HUES48 (cell line): Measurements from ENCODE around the gene SEPTIN12.
"Not testable (repeated sequence)": the region's sequence is repeated elsewhere in the genome, so short reads cannot be mapped to it uniquely, and the experiment has no call there.

Experiments
- H3K27ac ChIP-seq: one replicate; pipeline ENCODE4 v1.7.0; 2013; ENCODE audit warnings: low read depth, low read length, inconsistent platforms
- H3K27me3 ChIP-seq: 2 replicates; pipeline ENCODE4 v1.6.1; 2013; ENCODE audit warnings: mild to moderate bottlenecking, low read length; ENCODE audit not compliant: control insufficient read depth, insufficient read depth
- H3K36me3 ChIP-seq: 2 replicates; pipeline ENCODE4 v1.6.1; 2013; ENCODE audit warnings: low read length; ENCODE audit not compliant: control insufficient read depth, insufficient read depth
- H3K4me1 ChIP-seq: 2 replicates; pipeline ENCODE4 v1.6.1; 2013; ENCODE audit warnings: mild to moderate bottlenecking, low read length; ENCODE audit not compliant: control insufficient read depth, insufficient read depth
- H3K4me3 ChIP-seq: 2 replicates; pipeline ENCODE4 v1.5.1; 2013; ENCODE audit warnings: mild to moderate bottlenecking, low read depth, low read length
- H3K9ac ChIP-seq: 2 replicates; pipeline ENCODE4 v1.6.1; 2013; ENCODE audit warnings: mild to moderate bottlenecking, low read depth, low read length, moderate library complexity
- H3K9me3 ChIP-seq: 2 replicates; pipeline ENCODE4 v1.6.1; 2013; ENCODE audit warnings: low read length; ENCODE audit not compliant: control insufficient read depth, insufficient read depth

The SEPTIN12 gene

DNA sequence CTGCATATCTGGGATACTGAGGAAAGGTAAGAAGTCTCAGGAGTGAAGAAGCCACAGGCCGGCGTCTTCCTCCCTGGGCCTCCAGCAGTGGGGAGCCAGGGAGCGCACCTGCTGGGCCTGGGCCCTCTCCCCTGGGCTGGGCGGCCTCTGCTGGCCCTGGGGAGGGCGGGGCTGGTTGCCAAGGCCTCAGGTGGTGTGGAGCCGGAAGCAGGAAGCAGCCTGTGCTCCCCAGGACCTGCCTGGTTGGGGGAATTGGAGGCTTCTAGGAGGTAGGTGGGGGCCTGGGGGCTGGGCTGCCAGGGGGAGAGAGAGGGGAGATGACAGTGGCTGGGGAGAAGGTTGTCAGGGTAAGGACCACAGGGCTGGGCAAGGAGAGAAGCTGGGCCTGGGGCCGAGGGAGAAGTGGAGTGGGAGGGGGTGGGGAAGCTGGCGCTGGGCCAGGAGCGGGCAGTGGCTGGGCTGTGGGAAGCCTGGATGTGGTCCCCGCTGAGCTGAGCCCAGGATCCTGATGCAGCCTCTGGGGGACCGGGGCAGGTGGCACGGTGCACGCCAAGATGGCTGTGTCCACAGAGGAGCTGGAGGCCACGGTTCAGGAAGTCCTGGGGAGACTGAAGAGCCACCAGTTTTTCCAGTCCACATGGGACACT, 7.2 kb upstream of the SEPTIN12 start, which contains the start of gene SMIM22:
SMIM22 (plus strand) TSS at position 189 of the 647 bp plus-strand sequence; CDS start at position 555, 366 bp downstream.
- H3K27ac ChIP-seq, result no peak within 1 kb of the TSS

DNA sequence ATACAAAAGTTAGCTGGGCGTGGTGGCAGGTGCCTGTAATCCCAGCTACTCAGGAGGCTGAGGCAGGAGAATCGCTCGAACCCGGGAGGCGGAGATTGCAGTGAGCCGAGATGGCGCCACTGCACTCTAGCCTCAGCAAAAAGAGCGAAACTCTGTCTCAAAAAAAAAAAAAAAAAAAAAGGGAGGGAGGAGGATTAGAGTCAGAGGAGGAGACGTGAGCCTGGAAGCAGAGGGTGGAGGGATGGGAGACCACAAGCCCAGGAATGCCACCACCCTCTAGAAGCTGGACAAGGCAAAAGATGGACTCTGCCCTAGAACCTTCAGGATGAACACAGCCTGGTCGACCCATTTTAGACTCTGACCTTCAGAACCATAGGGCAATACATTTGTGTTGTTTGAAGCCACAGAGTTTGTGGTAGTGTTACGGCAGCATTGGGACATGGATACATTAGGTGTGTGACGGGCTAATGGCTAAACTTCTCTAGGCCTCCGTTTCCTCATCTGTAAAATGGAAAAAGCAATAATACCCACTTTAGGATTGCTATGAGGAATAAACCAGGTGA, 4.9 kb upstream of the SEPTIN12 start:
- Histone ChIP-seq H3K4me1 (peaks cover 6% of the 10 kb centered on the region), H3K27me3 (no peaks in the 10 kb centered on the region), H3K9me3 (no peaks in the 10 kb centered on the region), H3K27ac (no peak overlapping the region), H3K9ac (no peak overlapping the region), H3K4me3 (no peak overlapping the region), H3K36me3 (peaks cover 4% of the 10 kb centered on the region; the same call in 1 of the 2 replicates)

More for the DNA sequence above, 7.2 kb upstream of the SEPTIN12 start, which contains the start of gene SMIM22:
- Histone ChIP-seq H3K27me3 (no peaks in the 10 kb centered on the region), H3K36me3 (peaks cover 22% of the 10 kb centered on the region), H3K4me1 (no peaks in the 10 kb centered on the region), H3K9me3 (no peaks in the 10 kb centered on the region), H3K4me3 (no peak within 1 kb of the TSS), H3K9ac (no peak within 1 kb of the TSS)

DNA sequence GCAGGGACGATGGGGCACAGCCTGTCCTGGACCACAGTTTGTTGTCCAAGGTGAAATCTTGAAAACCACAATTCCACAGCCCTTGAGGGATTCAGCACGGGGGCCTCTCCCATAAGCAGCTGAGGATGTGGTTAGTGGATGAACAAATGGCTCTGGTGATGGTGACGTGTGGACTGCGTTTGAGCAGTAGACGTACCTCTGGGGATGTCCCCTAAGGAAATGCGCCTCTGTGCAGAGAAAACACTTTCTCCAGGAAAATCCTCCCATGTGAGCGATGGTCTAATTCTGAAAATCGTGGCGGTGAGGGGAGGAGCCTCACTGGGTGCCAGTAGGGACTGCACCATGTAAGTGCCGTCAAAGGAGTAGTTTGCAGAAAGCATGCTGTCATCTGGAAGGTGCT, 2.7 kb upstream of the SEPTIN12 start:
- Histone ChIP-seq H3K4me1 (peaks cover 10% of the 10 kb centered on the region), H3K9ac (no peak overlapping the region), H3K9me3 (no peaks in the 10 kb centered on the region), H3K36me3 (no peaks in the 10 kb centered on the region), H3K27ac (no peak overlapping the region), H3K4me3 (no peak overlapping the region), H3K27me3 (no peaks in the 10 kb centered on the region)

DNA sequence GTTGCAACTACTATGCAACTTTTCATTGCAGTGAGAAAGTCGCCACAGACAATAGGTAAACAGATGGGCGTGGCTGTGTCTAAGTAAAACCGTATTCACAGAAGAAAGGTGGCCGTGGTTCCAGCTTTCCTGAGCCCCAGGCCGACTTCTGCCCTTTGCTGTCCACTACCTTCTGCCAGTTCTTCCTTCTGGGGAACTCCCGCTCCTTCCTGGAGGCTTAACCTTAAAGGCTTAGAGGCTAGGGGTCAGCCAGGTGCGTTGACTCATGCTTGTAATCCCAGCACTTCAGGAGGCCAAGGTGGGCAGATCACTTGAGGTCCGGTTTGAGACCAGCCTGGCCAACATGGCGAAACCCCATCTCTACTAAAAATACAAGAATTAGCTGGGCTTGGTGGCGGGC, 2.1 kb upstream of the SEPTIN12 start:
- Histone ChIP-seq H3K4me1 (peaks cover 10% of the 10 kb centered on the region), H3K27me3 (no peaks in the 10 kb centered on the region), H3K36me3 (no peaks in the 10 kb centered on the region), H3K4me3 (no peak overlapping the region), H3K9me3 (no peaks in the 10 kb centered on the region), H3K27ac (no peak overlapping the region), H3K9ac (no peak overlapping the region)

DNA sequence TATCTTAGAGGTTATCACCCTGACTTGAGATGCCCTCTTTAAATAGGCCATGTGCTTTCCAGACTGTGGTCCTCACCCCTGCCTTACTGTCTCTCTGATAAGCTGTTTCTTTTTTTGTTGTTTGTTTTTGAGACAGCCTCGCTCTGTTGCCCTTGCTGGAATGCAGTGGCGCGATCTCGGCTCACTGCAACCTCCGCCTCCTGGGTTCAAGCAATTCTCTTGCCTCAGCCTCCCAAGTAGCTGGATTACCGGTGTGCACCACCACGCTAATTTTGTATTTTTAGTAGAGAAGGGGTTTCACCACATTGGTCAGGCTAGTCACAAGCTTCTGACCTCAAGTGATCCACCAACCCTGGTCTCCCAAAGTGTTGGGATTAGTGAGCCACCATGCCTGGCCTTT, 765 bp upstream of the SEPTIN12 start:
- Histone ChIP-seq H3K9ac (no peak overlapping the region), H3K4me1 (peaks cover 10% of the 10 kb centered on the region), H3K27me3 (no peaks in the 10 kb centered on the region), H3K36me3 (no peaks in the 10 kb centered on the region), H3K4me3 (no peak overlapping the region), H3K27ac (no peak overlapping the region), H3K9me3 (no peaks in the 10 kb centered on the region)

DNA sequence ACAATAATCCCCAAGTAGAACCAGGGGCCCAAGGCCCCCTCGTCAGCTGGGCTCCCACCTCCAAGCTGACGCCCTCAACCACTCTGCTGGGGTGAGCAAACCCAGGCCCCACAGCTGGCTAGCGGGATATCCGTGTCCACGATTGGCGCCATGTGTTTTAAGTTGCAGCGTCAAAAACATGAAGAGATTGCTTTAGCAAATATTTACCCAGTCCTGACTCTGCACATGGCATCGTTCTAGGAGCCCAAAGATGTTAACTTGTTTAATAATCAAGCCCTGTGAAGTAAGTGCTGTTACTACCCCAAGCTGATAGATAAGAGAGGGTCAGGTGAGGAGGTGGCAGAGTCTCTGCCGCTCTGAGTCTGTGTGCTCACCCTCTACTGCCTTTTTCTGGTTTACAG, 344 bp upstream of the SEPTIN12 start:
- H3K9ac ChIP-seq, result no peak overlapping the region
- H3K4me1 ChIP-seq, result peaks cover 10% of the 10 kb centered on the region
- H3K27ac ChIP-seq, result no peak overlapping the region
- no peak overlapping the region for H3K4me3 ChIP-seq
- H3K27me3 ChIP-seq, result no peaks in the 10 kb centered on the region
- no peaks in the 10 kb centered on the region for H3K36me3 ChIP-seq
- no peaks in the 10 kb centered on the region for H3K9me3 ChIP-seq

DNA sequence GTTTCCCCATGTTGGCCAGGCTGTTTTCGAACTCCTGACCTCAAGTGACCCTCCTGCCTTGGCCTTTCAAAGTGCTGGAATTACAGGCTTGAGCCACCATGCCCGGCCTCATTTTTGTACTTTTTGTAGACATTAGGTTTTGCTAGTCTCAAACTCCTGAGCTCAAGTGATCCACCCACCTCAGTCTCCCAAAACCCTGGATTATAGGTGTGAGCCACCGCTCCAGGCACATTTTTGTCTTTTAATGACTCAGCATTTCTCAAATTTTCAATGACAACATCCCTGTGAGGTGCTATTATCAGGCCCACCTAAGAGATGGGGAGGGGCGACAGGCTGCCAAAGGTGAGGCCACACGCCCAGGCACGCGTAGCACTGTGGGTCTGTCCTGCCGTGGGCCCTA, 1.1 kb downstream of the SEPTIN12 start:
- H3K4me1 ChIP-seq, result peaks cover 10% of the 10 kb centered on the region
- no peaks in the 10 kb centered on the region for H3K9me3 ChIP-seq
- H3K27ac ChIP-seq, result no peak overlapping the region

DNA sequence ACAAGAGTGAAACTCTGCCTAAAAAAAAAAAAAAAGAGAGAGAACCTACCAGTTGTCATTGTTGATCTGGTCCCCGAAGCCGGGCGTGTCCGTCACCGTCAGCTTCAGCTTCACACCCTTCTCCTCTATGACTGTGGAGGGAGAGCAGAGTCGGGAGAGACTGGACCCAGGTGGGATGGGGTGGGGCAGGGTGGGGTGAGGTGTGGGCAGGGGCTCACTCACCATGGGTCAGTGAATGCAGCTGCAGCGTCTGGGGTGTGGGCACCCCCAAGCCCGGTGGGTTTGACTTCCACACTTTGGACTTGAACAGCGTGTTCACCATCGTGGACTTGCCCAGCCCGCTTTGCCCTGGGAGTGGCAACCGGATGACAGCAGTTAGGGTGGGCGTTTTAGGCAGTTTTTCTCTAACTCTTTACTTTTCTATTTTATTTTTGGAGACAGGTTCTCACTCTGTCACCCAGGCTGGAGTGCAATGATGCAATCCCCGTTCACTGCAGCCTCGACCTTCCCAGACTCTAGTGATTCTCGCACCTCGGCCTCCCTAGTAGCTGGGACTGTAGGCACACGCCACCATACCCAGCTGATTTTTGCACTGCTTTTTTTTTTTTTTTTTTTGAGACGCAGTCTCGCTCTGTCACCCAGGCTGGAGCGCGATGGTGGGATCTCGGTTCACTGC, 2.2 kb downstream of the SEPTIN12 start:
- H3K27ac ChIP-seq, result no peak overlapping the region
- H3K4me1 ChIP-seq, result peaks cover 10% of the 10 kb centered on the region
- no peaks in the 10 kb centered on the region for H3K27me3 ChIP-seq
- no peak overlapping the region for H3K9ac ChIP-seq
- H3K9me3 ChIP-seq, result no peaks in the 10 kb centered on the region
- H3K4me3 ChIP-seq, result no peak overlapping the region
- no peaks in the 10 kb centered on the region for H3K36me3 ChIP-seq

More for the DNA sequence above, 1.1 kb downstream of the SEPTIN12 start:
- H3K4me3 ChIP-seq, result no peak overlapping the region
- H3K9ac ChIP-seq, result no peak overlapping the region
- H3K36me3 ChIP-seq, result no peaks in the 10 kb centered on the region
- H3K27me3 ChIP-seq, result no peaks in the 10 kb centered on the region

DNA sequence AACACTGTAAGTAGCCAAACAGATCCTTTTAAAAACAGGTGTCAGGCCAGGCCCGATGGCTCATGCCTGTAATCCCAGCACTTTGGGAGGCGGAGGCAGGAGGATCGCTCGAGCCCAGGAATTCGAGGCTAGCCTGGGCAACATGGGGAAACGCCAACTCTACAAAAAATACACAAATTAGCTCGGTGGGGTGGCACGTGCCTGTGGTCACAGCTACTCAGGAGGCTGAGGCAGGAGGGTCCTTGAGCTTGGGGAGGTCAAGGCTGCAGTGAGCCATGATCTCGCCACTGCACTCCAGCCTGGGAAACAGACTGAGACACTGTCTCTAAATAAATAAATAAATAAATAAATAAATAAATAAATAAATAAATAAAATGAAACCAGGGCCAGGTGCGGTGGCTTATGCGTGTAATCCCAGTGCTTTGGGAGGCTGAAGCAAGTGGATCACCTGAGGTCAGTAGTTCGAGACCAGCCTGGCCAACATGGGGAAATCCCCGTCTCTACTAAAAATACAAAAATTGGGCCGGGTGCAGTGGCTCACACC, 3.6 kb downstream of the SEPTIN12 start:
- H3K9ac ChIP-seq, H3K27ac ChIP-seq, H3K4me3 ChIP-seq, H3K36me3 ChIP-seq, H3K9me3 ChIP-seq, H3K27me3 ChIP-seq: not testable (repeated sequence)
- peaks cover 10% of the 10 kb centered on the region for H3K4me1 ChIP-seq

DNA sequence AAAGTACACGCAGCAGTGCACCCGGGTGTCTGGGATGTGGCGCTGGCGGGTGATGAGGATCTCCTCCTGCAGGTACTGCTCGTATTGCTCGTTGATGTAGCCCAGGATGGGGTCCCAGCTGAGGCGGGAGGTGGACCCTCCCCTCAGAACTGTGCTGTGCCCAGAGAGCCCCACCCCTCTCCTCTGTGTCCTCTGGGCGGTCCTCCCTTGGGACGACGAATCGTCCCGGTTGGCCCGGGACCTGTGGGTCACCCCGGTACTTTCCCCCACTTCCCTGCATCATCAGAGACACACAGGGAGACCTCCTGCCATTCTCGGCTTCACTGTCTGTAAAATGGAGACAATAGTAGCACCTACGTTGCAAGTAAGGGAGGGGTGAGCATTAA, 4.2 kb downstream of the SEPTIN12 start:
- Histone ChIP-seq H3K27me3 (no peaks in the 10 kb centered on the region), H3K4me1 (peaks cover 10% of the 10 kb centered on the region), H3K27ac (no peak overlapping the region), H3K4me3 (no peak overlapping the region), H3K9ac (no peak overlapping the region), H3K36me3 (no peaks in the 10 kb centered on the region), H3K9me3 (no peaks in the 10 kb centered on the region)
